ENCODE measurements around the gene LATS2.

LATS2 gene

DNA sequence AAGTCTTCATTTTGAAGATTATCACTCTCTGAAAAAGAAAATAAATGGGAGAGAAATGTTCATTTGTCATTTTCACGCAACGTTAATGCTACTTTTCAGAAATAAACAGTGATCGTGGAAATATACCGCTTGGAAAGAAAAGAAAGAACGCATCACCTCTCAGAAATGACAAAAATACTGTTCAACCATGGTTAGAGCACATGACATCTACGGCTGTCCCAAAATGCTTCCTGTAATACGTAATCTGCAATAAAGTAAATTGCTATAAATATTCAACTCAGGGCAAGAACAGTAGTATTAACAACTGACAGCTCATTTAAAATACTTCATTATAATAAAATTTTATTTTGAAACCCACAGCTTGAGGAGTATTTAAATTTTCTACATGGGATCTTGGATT is 15.2 kb downstream of the LATS2 start:
- DNase-seq = no peak

DNA sequence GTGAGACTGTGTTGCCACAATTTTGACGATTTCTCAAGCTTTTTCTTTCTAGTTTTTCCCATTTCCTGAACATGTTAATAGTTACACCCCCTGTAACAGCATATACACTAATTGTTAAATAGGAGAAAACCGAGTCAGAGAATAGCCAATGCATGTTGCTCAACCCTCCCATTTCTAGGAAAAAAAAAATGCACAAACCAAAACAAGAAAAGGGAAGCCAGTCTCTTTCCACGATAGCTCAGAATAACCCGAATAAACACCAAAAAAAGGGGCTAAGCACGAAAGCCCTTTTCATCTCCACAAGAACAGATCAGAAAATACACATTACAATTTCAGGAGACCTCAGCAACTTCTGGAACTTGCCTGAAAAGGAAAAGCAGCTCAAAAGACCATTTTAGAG is 16.3 kb downstream of the LATS2 start:
- no peak for DNase-seq

DNA sequence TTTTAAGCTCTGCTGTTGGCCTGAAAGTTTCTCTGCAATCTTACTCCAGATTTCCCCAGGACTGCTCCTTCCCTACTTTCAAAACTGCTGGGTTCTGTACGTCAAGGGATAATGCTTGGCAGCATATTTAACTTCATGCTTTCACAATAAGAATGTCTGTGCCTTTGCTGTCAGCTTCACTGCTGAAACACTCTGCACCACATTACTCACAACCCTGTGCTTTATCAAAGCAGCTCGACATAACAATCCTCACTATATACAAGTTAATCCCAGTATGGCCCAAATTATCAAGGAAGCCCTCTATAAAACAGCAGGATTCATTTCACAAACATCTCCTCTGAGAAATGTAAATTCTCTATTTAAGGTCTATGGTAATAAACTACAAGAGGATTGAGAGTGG is 17.5 kb downstream of the LATS2 start:
- DNase-seq = no peak

DNA sequence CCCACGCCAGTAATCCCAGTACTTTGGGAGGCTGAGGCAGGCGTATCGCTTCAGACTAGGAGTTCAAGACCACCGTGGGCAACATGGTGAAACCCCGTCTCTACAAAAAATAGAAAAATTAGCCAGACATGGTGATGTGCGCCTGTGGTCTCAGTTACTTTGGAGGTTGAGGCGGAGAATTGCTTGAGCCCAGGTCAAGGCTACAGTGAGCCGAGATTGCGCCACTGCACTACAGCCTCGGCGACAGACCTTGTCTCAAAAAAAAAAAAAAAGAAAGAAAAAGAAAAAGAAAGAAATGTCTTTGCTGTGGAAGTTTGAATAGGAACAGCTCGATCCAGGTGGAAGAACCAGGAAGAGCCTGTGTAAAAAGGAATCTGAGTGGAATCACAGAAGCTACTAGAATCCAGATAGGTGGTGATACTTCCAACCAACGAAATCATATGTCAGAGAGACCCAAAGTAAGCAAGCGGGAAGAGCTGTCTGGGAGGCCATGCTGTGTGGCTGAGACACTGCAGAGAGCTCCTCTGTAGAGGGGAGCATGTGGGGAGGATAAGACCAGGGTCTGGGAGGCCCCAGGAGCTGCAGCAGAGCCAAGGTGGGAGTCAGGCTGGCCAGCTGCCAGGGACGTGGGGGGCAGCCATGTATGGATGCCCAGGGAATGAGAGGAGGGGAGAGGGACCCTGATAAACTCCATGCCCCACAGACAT is 21.1 kb downstream of the LATS2 start:
- DNase-seq = no peak

DNA sequence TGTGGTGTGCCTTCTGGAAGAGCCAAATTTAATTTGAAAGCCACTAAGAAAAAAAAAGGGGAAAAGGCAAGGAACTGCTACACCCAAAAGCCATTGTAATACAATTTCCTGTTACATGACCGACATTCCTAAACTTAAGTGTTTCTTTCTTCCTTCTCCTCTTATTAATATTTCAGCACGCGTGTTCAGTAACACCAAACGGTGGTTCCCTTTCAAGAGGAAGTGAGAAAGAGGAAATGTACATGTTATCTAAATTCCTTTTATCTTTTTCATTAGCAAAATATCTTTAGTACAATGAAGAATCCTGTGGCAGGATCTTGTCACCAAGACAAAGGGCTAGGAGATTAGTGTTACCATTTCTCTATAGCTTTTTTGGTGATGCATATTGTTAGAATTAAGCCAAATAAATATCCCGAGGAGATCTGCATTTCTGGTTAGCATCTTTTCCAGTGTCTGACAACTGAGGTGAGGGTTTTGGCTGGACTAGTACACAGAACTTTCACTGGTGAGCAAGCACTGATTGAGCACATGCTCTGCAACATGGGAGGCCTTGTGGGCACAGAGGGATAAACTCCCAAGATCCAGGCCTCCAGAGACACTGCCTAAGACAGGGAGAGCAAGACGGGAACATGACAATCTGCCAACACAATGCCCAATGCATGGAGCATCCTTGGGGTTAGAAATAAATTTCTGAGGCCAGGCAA is 22.1 kb downstream of the LATS2 start:
- no peak for DNase-seq

DNA sequence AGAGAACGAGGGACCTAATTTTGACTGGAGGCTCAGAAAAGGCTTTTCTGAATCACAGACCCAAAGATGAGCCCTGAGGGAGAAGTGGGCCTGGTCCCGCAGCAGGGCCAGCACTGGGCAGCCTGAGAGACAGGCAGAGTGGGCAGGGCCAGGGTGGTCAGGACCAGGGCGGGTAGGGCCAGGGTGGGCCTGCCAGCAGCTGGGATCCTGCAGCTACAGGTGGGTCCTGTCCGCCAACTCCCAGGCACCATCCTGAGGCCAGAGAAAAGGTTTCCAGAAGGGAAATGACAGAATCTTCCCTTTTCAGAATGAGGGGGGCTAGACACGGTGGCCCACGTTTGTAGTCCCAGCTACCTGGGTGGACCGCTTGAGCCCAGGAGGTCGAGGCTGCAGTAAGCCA is 23.7 kb downstream of the LATS2 start:
- DNase-seq = no peak

DNA sequence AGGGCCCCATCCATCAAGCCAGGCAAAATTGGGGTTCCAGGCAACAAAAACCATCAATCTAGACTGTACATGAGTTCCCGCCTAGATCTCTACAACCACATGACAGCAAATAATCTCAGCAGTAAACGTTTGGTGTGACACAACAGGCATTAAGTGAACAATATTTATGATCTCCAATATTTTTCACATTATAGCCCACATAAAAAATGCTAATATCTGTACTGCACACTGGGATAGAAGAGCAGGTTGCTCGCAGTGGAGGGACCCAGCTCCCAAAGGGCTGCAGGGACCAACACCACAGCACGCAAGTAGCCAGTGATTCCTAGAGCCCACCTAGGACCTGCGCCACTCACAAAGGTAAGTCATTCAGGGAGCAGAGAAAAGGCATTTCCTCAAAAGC is 25.9 kb downstream of the LATS2 start:
- DNase-seq = no peak

DNA sequence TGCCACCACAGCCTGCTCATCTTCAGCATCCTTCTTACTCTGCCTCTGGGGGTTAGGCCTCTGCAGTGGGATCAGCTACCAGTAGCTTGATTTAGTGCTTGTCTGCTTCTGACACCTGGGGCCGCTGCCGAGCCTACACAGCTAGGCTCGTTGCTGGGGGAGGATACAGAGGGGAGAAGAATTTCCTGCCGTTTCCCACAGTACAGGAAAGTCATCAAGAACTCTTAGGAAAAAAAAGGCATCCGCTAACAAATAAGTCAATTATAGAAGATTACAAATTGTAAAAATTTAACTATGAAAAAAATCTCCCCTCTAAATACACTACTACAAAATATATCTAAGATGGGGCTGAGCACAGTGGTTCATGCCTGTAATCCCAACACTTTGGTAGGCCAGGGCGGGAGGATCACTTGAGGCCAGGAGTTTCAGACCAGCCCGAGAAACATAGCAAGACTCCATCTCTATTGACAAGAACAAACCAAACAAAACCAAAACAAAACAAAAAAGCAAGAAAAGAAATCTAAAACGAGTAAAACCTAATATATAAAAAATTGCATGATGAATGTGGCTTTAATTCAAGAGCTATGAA is 26.7 kb downstream of the LATS2 start:
- no peak for DNase-seq

DNA sequence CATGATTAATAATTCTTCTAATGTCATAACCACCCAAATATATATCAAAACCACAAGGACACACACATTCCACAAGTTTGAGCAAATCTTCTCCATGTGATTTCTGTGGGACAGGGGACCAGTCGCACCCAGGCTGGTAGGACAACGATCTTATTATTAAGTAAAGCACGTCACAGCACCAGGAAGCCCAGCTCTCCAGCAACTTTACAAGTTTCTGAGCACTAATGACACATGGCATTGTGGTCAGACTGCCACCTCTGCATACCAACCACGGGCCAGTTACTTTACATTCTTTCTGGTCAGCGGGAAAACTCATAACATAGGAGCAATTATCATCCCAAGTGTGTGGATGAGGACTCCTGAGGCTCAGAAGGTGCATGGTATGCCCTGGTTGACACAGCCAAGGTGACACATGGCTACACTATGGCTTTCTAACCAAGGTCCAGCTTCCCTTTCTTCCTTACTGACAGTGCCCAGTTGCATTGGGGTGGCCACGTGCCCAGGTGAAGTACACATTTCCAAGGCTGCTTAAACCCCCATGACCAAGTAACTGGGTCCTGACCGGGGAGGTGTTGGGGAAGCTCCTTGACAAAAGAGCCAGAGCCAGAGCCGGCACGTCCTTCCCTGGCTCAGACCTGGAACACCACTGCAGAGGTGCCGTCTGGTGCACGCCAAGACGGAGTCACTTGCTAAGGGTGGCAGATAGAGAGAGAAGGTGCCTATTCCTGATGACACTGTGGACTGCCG is 27.4 kb downstream of the LATS2 start:
- DNase-seq = no peak

DNA sequence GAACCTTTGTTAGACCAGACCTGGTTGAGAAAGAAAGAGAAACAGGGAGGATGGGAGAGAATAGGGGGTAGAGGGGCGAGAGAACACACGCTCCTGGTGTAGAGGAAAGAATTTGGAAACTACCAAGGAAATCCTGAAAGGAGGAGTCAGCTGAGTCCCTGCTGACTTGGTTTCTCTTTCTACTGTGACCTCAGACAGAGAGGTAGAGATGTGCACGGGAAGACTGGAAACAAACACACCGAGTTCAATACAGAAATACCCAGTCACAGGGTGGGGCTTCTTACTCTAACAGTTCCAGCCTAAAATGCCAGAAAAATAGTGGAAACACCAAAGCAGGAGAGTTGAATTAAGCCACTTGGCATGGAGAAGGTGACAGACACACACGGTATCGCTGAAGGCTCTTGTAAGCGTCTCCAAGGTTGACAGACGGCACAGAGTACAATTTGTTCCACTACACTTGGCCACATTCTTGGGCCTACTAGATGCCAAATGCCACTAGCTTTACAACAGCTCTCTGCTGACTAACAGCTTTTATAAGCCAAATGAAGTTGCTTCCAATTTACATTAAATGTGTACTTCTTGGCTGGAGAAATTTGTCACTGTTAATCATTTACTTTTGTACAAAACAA is 28.1 kb downstream of the LATS2 start:
- no peak for DNase-seq

DNA sequence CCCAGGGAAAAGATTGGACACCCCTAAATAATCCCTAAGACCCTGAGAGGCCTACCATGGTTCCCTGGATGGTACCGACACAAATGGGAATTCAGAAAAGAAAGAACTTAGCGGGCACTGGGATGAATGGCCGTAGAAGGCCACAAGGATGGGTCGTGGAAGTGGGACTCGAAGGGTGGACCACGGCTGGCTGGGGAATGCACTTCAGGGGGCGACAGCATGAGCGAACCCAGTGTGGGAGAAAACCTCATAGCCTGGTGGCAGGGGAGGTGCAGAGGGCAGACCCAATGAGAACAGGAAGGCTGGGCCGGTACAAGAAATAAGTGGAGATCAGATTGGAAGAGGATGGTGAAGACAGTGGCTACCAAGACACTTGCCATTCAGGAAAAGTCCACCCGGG is 28.7 kb downstream of the LATS2 start:
- DNase-seq = no peak

DNA sequence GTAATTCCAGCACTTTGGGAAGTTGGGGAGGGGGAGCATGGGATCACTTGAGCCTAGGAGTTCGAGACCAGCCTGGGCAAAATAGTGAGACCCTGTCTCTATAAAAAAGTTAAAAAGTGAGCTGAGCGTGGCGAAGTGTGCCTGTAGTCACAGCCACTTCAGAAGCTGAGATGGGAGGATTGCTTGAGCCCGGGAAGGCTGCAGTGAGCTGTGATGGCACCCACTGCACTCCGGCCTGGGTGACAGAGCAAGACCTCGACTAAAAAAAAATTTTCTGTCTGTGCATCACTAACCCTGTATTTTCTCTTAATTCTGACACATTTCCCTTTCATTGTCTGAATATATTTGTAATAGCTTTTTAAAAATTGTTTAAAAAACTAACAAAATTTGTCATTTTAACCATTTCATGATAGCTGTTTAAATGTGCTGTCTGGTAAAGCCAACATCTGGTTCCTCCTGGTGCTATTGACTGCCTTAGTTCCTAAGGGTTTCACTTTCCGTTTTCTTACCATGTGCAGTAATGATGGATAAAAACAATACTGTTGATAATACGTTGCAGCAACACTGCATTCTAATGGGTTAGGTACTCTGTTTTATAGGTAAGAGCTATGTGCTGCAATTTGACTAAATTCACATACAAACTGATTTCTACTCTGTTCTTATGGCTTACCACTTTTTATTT is 29.7 kb downstream of the LATS2 start:
- DNase-seq = peak in 1 of 2 donors; percentile 70

DNA sequence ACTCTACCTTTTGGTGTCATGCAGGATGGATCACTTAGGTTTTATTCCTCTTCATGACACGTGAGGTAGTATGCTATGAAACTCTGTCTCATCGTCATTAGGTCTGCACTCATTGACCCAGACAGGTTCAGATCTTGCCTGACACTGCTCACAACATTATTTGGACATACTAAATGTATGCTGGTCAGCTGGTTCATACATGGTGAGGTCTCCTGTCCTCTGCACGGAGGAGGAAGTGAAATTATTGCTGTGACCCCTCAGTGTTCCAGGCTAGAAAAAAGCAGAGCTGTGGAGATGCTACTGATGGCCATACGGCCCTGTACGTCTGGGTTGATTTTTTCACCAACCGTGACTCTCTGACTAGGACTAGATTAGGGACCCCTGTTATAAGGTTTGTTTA is 35.8 kb downstream of the LATS2 start:
- no peak for DNase-seq

DNA sequence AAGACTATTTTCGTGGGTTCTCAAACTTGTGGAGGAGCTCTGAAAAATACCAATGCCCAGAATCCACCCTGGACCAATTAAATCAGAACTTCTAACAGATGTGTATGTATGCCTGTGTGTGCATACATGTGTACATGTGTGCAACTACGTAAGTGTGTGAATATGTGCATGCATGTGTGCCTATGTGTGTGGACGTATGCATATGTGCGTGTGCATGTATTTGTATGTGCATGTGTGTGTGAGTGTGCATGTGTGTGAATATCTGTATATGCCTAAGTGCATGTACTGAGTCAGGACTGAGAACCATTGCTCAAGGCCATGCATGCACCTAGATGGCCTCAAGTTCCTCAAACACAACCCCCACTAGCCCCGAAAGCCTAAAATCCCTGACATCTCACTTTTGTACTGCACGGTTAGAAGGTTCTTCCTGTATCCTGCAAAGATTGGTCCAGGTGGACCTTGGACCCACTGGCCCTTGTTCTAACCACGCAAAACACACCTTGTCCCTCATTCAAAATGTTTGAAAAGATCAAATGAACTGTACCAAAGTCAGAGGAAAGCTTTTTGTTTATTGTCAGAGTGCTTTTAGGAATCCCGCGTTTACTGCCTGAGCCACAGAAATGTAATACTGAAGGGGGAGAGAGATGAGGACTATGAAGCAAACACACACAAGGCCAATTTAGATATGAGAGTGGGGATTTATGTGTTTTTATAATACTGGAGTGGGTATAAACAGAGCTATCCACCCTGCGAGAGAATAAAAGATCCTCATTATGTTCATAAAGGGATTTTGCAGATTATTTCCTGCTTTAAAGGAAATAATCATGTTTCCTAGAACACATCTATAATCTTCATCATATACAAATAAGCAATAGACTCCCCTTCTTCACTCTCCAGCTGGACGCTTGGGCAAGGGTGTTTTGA is 39.1 kb downstream of the LATS2 start:
- no peak for DNase-seq

DNA sequence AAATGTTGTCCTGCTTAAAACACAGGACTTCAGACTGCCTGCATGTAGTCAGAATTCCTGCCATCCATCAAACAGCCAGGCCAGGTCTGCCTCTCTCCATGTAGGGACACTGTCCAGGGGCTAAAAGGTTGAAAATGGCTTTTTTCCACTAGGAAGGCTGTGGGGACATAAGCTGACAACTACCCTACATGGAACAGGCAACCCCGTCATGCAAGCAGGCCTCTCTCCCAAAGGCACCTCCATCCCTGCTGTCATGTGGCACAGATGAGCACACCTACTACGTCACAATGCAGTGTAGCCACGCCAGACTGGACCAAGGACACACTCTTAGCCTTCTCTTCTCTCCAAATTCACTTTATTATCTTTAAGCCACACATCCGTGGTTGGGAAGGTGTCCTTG is 40.8 kb downstream of the LATS2 start:
- DNase-seq = no peak

DNA sequence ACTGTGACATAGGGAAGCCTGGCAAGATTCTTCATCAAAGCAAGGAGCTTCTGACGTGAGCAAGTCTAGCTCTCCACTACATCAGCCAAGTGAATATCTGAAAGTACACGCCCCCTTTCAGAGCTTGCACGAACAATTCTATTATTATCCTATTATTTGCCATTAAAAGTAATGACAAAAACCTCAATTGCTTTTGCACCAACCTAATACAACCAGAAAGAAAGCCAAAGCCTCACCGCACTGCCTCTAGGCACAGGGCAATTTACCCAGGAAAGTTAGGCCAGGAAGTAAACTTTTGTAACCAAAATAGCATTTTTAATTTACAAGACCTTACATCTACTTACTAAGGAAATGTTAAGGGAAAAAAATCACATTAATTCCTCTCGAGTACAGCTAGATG is 41.2 kb downstream of the LATS2 start:
- DNase-seq = no peak

DNA sequence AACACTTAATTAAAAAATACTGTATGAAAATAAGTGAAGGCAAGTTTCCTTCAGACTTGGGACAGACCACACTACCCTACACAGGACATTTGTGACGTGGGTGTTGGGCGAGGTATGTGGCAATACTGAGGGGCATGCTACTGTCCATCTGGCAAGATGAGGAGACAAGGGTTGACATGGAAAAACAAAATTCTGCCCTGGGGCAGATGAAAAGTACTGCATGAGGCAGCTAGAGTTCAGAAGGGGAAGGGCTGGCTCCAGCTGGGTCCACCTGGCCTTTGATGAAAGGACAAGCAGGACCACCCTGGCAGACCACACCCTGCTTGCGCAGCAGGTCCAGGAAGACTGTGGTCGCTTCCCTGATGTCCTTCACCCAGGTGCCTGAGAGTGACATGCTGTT is 43.2 kb downstream of the LATS2 start:
- no peak for DNase-seq

DNA sequence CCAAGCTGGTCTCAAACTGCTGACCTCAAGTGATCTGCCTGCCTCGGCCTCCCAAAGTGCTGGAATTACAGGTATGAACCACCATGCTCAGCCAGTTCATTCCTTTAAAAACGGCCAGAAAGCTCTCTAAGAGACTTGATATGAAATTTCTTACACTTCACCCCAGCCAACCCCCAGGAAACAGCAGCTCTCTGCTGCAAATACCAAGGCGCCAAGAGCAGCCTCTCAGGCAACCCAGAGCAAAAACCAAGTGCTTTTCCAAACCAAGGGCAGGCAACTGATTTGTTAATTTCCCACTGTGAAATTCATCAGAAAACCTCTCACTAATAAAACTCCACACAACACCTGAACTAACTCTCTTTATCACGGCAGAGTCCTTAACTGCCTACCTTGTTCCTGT is 44.9 kb downstream of the LATS2 start:
- no peak for DNase-seq

DNA sequence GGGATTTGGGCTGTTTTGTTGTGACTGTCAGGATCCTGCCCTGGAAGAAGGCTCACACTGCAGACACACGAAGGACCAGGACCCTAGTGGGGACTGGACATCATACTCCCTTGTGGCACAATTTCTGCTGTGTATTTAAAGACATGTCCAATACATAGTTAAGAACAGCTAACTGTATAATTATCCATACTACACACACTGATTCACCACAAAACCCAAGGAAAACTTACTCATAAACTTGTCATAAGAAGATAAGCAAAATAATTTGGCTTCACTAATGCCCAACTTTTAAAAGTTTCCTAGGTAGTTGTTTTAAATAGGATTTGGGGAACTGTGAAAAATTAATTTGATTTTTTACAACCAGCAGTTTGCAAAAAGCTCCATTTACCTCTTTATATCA is 46.1 kb downstream of the LATS2 start:
- no peak for DNase-seq

DNA sequence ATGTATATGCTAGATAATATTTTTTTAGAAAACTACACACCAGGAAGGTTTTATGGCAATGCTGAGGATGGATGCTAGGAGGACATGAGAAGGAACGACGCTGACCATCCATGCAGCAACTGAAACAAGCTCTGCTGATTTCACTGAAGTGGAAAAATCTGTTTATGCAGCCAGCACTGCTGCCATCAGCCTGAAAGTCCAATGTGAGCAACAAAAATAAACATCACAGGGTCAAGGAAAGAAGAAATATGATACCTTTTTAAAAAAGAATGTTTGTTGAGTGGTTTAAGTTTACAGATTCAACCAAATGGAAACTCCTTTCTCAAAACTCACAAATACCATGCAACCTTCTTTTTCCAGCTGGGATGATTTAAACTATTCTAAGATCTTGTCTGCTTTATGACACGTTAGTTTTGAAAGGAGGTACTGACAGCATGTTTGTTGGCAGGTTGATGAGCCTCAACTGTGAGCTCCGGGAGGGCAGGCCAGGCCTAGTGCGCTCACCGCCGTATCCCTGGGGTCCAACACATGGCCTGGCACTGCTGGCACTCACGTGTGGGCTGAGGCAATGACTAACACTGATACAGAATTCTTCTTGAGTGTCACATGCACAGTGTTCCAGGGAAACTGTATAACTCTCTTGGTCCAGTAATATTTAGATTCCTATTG is 46.8 kb downstream of the LATS2 start:
- no peak for DNase-seq

DNA sequence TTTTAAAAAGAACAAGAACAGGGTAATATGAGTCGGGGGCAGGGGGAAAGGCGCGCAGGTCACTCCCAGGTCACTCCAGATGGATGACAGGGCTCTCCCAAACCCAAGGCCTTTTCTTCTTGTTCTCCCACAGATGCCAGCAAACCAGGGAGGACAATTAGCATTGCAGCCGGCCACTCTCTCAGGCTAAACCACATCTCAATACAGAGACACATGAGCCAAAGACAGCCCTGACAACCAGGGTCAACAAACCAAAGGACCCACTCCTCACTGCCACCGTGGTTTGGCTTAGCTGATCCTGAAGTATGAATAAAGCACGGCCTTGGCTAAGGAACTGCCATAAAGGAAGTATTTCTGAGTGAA is 47.3 kb downstream of the LATS2 start:
- no peak for DNase-seq

Measured in bone marrow (tissue), 2 donors.